Endothelial cell of umbilical vein (primary cell): ENCODE measurements around the gene CORO2B. TPM values are rescaled to one million over a fixed set of nuclear protein-coding genes. Genes with fewer than 3 reads are reported as not detected.

ENCODE experiments used
- BruUV-seq: library from RNA; stranded (reverse); fragments of 400-500 nt; replicated peaks from 2 replicates; lab custom pipeline; 2021; lab: Mats Ljungman, UMichigan
- CTCF ChIA-PET: fragments of 300-600, 350-600 bp; sonication (Branson Sonifier 250); formaldehyde crosslinking; loops from one replicate; lab custom pipeline; 2021; ENCODE audit warnings: antibody characterized with exemption, inconsistent platforms; lab: Charles Lee
- POLR2A ChIA-PET: fragments of 300-600, 350-600 bp; sonication (Branson Sonifier 250); formaldehyde crosslinking; loops from one replicate; lab custom pipeline; 2021; ENCODE audit warnings: antibody characterized with exemption, inconsistent platforms; lab: Charles Lee
- DNase-seq: peaks from one replicate; pipeline ENCODE4 v3.0.0-alpha.2; 2011; ENCODE audit warnings: low read depth, low spot score
- FAIRE-seq: peaks from 2 replicates; lab custom pipeline; 2011; peaks lifted over from hg19 to GRCh38; lab: Jason Lieb, UNC
- H2AFZ ChIP-seq: 2 replicates; pipeline ENCODE4 v1.6.0; 2012; ENCODE audit warnings: low read depth, low read length, control low read depth, inconsistent platforms
- H3K27ac ChIP-seq: 2 replicates; pipeline ENCODE4 v1.5.1; 2011; ENCODE audit warnings: low read depth, mild to moderate bottlenecking, control low read depth, low read length, moderate library complexity; ENCODE audit not compliant: insufficient read depth
- H3K27me3 ChIP-seq, 2 experiments: 2 replicates each; pipeline versions ENCODE4 v1.6.0 to v1.6.1; 2011; ENCODE audit warnings: low read length in 2 of 2, mixed read lengths in 1 of 2; ENCODE audit not compliant: control insufficient read depth in 2 of 2, insufficient read depth in 2 of 2
- H3K36me3 ChIP-seq, 2 experiments: 2 replicates in 1 of 2; 3 replicates in 1 of 2; pipeline ENCODE4 v1.5.1; 2011; ENCODE audit warnings: low read length in 2 of 2, mild to moderate bottlenecking in 1 of 2, moderate library complexity in 1 of 2; ENCODE audit not compliant: control insufficient read depth in 2 of 2, insufficient read depth in 2 of 2; ENCODE audit errors: extremely low read depth in 1 of 2
- H3K4me1 ChIP-seq: 3 replicates; pipeline ENCODE4 v1.5.1; 2011; ENCODE audit warnings: mild to moderate bottlenecking, low read length; ENCODE audit not compliant: control insufficient read depth, insufficient read depth; ENCODE audit errors: extremely low read depth
- H3K4me2 ChIP-seq: 2 replicates; pipeline ENCODE4 v1.6.1; 2011; ENCODE audit warnings: low read length, control low read depth, mixed read lengths; ENCODE audit not compliant: insufficient read depth
- H3K4me3 ChIP-seq, 3 experiments: fragments of 200-600 bp in 1 of 3; sonication (generic), shearing (Covaris generic) in 1 of 3; replicated peaks in 1 of 3; 2 replicates each; pipeline ENCODE4 v1.5.1; 2011 to 2016; ENCODE audit warnings: control low read depth in 3 of 3, low read length in 3 of 3, mild to moderate bottlenecking in 2 of 3, inconsistent platforms in 1 of 3, low read depth in 1 of 3, moderate library complexity in 1 of 3; ENCODE audit not compliant: insufficient read depth in 1 of 3
- H3K79me2 ChIP-seq: 2 replicates; pipeline ENCODE4 v1.6.0; 2012; ENCODE audit warnings: low read length, inconsistent platforms; ENCODE audit not compliant: control insufficient read depth, insufficient read depth
- H3K9ac ChIP-seq: replicated peaks from 2 replicates; pipeline ENCODE3; 2011; ENCODE audit warnings: low read length, control low read depth; ENCODE audit not compliant: insufficient read depth; ENCODE audit errors: extremely low read depth
- H3K9me1 ChIP-seq: replicated peaks from 3 replicates; pipeline ENCODE4 v1.6.0; 2011; ENCODE audit warnings: mild to moderate bottlenecking, low read length; ENCODE audit not compliant: control insufficient read depth, insufficient read depth; ENCODE audit errors: extremely low read depth
- H3K9me3 ChIP-seq: replicated peaks from 2 replicates; pipeline ENCODE4 v1.5.1; 2012; ENCODE audit warnings: low read length, inconsistent platforms; ENCODE audit not compliant: control insufficient read depth, insufficient read depth
- H4K20me1 ChIP-seq: replicated peaks from 2 replicates; pipeline ENCODE3; 2011; ENCODE audit warnings: mild to moderate bottlenecking, low read length; ENCODE audit not compliant: control insufficient read depth, insufficient read depth; ENCODE audit errors: extremely low read depth
- EZH2 ChIP-seq: IDR thresholded peaks from 2 replicates; pipeline ENCODE4 v1.6.1; 2012; ENCODE audit warnings: borderline replicate concordance, low read depth, mild to moderate bottlenecking, moderate library complexity, low read length, inconsistent platforms; ENCODE audit not compliant: severe bottlenecking
- MYC ChIP-seq: IDR thresholded peaks from one replicate; pipeline ENCODE4 v1.6.1; 2011; ENCODE audit warnings: mild to moderate bottlenecking, low read depth, low read length
- POLR2A ChIP-seq: IDR thresholded peaks from 2 replicates; pipeline ENCODE4 v1.6.1; 2012; ENCODE audit warnings: low read depth, mild to moderate bottlenecking, control low read depth, low read length
- dilution Hi-C: fragments of 300-500 bp; cut with MboI; formaldehyde crosslinking; loops from one replicate; pipeline ENCODE4 v1.15.0; 2019; ENCODE audit warnings: low sequenced_read_pairs; ENCODE audit not compliant: extremely low pct_ligation_motif_present
- intact Hi-C: fragments of 100-400 bp; cut with micrococcal nuclease; formaldehyde crosslinking; loops from one replicate; pipeline ENCODE4 v1.10.0; 2022
- polyA plus RNA-seq, 4 experiments: library from polyadenylated mRNA; depleted of rRNA in 3 of 4; stranded (reverse) in 3 of 4; unstranded in 1 of 4; fragments of >200 nt; gene quantifications; 2 replicates each; pipeline versions ENCODE4 v1.2.1 to v1.2.3, GENCODE V29; 2011 to 2012; ENCODE audit warnings: missing spikeins in 1 of 4
- total RNA-seq: library from RNA; stranded (reverse); gene quantifications from 2 replicates; pipeline ENCODE4 v1.2.3, GENCODE V29; 2021
- TF ChIP-seq, protein P1 (sequence below), 2 donors: IDR thresholded peaks; 1 replicate in 1 of 2; 2 replicates in 1 of 2; pipeline ENCODE4 v1.5.1; 2011; ENCODE audit warnings: low read length in 2 of 2, mild to moderate bottlenecking in 2 of 2, moderate library complexity in 2 of 2, control low read depth in 1 of 2, inconsistent platforms in 1 of 2, low read depth in 1 of 2; ENCODE audit not compliant: insufficient read depth in 1 of 2; ENCODE audit errors: extremely low read depth in 1 of 2

CORO2B gene
- total and polyA plus RNA-seq, 2 donors (not counting 3 experiments of a cell fraction or from before 2014, with no cell fraction given): 2.4 to 3.7 TPM

DNA sequence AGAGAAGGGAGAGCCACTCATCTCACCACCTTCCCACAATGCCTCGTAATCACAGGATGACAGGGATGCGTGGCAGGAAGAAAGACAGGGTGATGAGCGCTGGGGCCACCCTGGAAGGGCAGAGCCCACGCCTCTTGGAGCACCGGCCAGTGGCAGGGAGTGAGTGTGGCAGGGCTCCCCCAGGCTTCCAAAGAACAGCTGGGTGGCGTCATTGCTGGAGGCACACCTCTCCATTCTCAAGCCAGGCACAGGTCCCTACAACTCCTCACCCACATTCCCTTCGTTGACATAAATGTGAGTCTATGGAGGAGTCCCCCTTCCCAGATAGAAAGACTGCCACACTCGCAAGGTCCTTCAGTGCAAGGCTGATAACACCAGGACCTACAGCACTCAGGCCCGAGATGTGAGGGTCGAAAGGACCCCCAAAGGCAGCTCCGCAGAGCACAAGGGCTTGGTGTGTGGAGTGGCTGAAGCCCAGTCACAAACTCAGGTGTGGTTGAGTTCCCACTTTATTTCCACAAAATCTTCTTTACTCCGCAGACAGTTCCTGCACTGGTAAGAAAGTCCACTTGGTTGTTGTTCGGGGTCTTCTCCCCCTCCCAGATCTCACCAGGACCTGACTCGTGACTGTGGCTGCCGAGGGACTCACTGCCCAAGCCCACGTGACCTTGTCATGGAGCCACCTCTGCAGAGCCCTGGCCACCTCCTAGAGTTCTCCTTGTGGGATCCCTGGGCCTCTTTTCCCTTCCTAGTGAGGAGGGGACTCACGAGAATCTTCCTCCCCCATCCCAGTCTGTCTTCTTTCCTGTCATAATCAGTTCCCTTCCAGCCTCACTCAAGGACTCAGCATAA is 22.4 kb upstream of the CORO2B start:
- no peak for FAIRE-seq
- Histone ChIP-seq H3K36me3 (no peaks in the 10 kb centered on the region), H3K9ac (no peak overlapping the region), H2AFZ (no peak overlapping the region), H3K4me1 (peaks cover 11% of the 10 kb centered on the region), H3K9me1 (no peaks in the 10 kb centered on the region), H4K20me1 (no peaks in the 10 kb centered on the region), H3K79me2 (no peaks in the 10 kb centered on the region), H3K9me3 (no peaks in the 10 kb centered on the region), H3K27ac (no peak overlapping the region), H3K27me3 (peaks cover 4 to 7% of the 10 kb centered on the region in 2 experiments), H3K4me3 (no peak overlapping the region), H3K4me2 (no peak overlapping the region)
- no peak for DNase-seq
- dilution Hi-C loops: no loop called here
- no TSS peak for BruUV-seq
- intact Hi-C loops: no loop called here
- TF ChIP-seq MYC: no peak
- TF ChIP-seq POLR2A: no peak
- TF ChIP-seq, protein P1, sequence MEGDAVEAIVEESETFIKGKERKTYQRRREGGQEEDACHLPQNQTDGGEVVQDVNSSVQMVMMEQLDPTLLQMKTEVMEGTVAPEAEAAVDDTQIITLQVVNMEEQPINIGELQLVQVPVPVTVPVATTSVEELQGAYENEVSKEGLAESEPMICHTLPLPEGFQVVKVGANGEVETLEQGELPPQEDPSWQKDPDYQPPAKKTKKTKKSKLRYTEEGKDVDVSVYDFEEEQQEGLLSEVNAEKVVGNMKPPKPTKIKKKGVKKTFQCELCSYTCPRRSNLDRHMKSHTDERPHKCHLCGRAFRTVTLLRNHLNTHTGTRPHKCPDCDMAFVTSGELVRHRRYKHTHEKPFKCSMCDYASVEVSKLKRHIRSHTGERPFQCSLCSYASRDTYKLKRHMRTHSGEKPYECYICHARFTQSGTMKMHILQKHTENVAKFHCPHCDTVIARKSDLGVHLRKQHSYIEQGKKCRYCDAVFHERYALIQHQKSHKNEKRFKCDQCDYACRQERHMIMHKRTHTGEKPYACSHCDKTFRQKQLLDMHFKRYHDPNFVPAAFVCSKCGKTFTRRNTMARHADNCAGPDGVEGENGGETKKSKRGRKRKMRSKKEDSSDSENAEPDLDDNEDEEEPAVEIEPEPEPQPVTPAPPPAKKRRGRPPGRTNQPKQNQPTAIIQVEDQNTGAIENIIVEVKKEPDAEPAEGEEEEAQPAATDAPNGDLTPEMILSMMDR (IDR thresholded peaks at IDR 0.05; ENCODE audit: extremely low read depth in 1 of 2, insufficient read depth in 1 of 2, low read depth in 1 of 2, low read length in 2 of 2): no peak
- no peak for TF ChIP-seq EZH2
- ChIA-PET POLR2A (interaction anchor here (0.6 kb wide), 1 partner anchor 28 kb away, joined by 3 read pairs; no protein-coding TSS in a partner anchor), CTCF (interaction anchor here (0.7 to 18.5 kb wide), 6 partner anchors 119 to 369 kb away, joined by 5 to 728 read pairs (median 11); no protein-coding TSS in a partner anchor)
